ENCODE results near the gene UNK. TPM values are rescaled to one million over a fixed set of nuclear protein-coding genes. Genes with fewer than 3 reads are reported as not detected.

The UNK gene
- total and polyA plus RNA-seq, 4 donors = 15.5 to 72.4 (median 25.7) TPM

DNA sequence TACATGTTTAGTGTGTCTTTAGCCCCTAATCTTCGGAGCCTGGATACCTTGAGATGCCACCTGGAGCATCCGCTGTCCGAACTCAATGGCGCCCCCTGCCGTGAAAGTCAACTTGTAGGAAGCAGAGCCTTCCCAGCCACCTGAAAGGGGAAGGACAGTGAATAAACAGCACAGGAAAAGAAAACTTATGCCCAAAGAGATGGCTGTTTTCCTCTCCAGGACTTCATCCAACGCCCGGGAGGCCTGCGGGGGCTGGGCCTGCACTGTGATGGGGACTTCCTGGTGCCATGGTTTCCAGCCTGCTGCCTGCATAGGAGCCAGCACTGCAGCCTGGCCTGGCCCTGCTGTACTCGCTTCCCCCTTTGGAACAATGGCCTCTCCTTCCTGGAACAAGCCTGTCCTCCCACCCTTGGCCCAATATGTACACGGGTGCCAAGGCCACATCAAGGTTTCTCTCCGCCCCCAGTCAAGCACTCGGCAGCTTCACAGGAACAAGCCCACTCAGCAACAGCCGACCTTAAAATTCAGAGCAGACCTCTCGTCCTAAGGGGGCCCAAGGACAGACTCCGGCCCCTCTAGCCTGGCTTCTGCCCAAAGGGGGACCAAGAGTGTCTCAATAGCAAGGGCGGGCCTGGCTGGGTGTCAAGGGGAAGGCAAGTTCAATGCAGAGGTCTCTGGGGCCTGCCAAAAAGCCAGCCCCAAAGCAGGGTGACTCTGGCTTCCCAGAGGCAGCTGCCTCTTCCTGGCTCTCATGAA is 64.1 kb downstream of the UNK start:
- H3K9me3 ChIP-seq (ENCODE audit: control insufficient read depth in 4 of 4, insufficient read depth in 3 of 4, low read length in 3 of 4) = no peaks in the 10 kb centered on the region
- H3K36me3 ChIP-seq (ENCODE audit: control insufficient read depth in 4 of 4, insufficient read depth in 4 of 4, low read length in 4 of 4) = peaks cover 0 to 52% (median 30%) of the 10 kb centered on the region in 4 donors
- no peaks in the 10 kb centered on the region for H3K27me3 ChIP-seq (ENCODE audit: control insufficient read depth in 3 of 3, insufficient read depth in 3 of 3, low read length in 2 of 3)
- no peak overlapping the region for H3K4me3 ChIP-seq
- no peak for ATAC-seq (ENCODE audit: insufficient read depth, low FRiP score)
- H3K27ac ChIP-seq (ENCODE audit: low read depth in 1 of 2, low read length in 1 of 2) = peak overlapping the region; percentile 69 to 75
- WGBS, 2 donors = 37 to 49% methylated on average over 16 of the region's 16 CpGs
- DNase-seq = peak; percentile 58 to 74 (median 66)
- peak; percentile 49 for TF ChIP-seq CTCF (IDR thresholded peaks at IDR 0.05; ENCODE audit: control extremely low read depth, extremely low read depth)
- peaks cover 0 to 48% (median 40%) of the 10 kb centered on the region in 5 donors for H3K4me1 ChIP-seq (ENCODE audit: control insufficient read depth in 5 of 5, insufficient read depth in 5 of 5, low read length in 5 of 5)
- H3K9ac ChIP-seq (ENCODE audit: insufficient read depth in 1 of 2, low read length in 2 of 2) = peak overlapping the region in 1 of 2 donors; percentile 65

- no peaks in the 10 kb centered on the region for H3K27me3 ChIP-seq (ENCODE audit: control insufficient read depth in 3 of 3, insufficient read depth in 3 of 3, low read length in 2 of 3)
- TF ChIP-seq CTCF (IDR thresholded peaks at IDR 0.05; ENCODE audit: control extremely low read depth, extremely low read depth) = no peak
- ATAC-seq (ENCODE audit: insufficient read depth, low FRiP score) (no peak), DNase-seq (peak in 1 of 3 donors; percentile 44)
- 80 to 89% methylated on average over 11 of the region's 11 CpGs for WGBS, 2 donors
- peaks cover 0 to 46% (median 42%) of the 10 kb centered on the region in 5 donors for H3K4me1 ChIP-seq (ENCODE audit: control insufficient read depth in 5 of 5, insufficient read depth in 5 of 5, low read length in 5 of 5)
- H3K9ac ChIP-seq (ENCODE audit: insufficient read depth in 1 of 2, low read length in 2 of 2) = no peak overlapping the region
- no peak overlapping the region for H3K4me3 ChIP-seq
- no peaks in the 10 kb centered on the region for H3K9me3 ChIP-seq (ENCODE audit: control insufficient read depth in 4 of 4, insufficient read depth in 3 of 4, low read length in 3 of 4)
- peak overlapping the region; percentile 69 to 75 for H3K27ac ChIP-seq (ENCODE audit: low read depth in 1 of 2, low read length in 1 of 2)
- H3K36me3 ChIP-seq (ENCODE audit: control insufficient read depth in 4 of 4, insufficient read depth in 4 of 4, low read length in 4 of 4) = peaks cover 0 to 52% (median 30%) of the 10 kb centered on the region in 4 donors
Observed at GRCh38 chr17:75849279-75849646, 64.7 kb downstream of the UNK start.

DNA sequence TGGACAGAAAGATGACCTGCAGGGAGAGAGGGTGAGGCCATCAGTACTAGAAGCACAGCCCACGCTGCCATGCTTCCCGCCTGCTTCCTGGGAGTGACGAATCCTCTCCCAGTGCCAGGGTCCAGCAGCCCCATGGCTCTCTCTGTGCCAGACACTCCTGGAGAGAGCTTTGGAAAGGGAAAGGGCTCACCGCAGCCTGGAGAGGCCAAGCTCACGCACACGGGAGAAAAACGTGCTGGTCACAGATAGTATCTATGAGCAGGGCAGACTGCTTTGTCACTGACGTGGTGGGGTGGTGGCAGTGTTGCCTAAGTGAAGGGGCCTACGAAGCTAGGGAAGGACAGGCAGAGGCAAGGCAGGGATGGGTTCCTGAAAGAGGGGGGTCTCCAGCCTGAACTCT is 65.1 kb downstream of the UNK start:
- DNase-seq = no peak

More for the DNA sequence above, 65.1 kb downstream of the UNK start:
- peaks cover 0 to 47% (median 41%) of the 10 kb centered on the region in 5 donors for H3K4me1 ChIP-seq (ENCODE audit: control insufficient read depth in 5 of 5, insufficient read depth in 5 of 5, low read length in 5 of 5)
- no peak for TF ChIP-seq CTCF (IDR thresholded peaks at IDR 0.05; ENCODE audit: control extremely low read depth, extremely low read depth)
- peaks cover 0 to 52% (median 30%) of the 10 kb centered on the region in 4 donors for H3K36me3 ChIP-seq (ENCODE audit: control insufficient read depth in 4 of 4, insufficient read depth in 4 of 4, low read length in 4 of 4)
- H3K9me3 ChIP-seq (ENCODE audit: control insufficient read depth in 4 of 4, insufficient read depth in 3 of 4, low read length in 3 of 4) = no peaks in the 10 kb centered on the region
- no peak overlapping the region for H3K4me3 ChIP-seq
- no peak for ATAC-seq (ENCODE audit: insufficient read depth, low FRiP score)
- H3K9ac ChIP-seq (ENCODE audit: insufficient read depth in 1 of 2, low read length in 2 of 2) = no peak overlapping the region
- H3K27me3 ChIP-seq (ENCODE audit: control insufficient read depth in 3 of 3, insufficient read depth in 3 of 3, low read length in 2 of 3) = no peaks in the 10 kb centered on the region
- peak overlapping the region; percentile 45 to 75 for H3K27ac ChIP-seq (ENCODE audit: low read depth in 1 of 2, low read length in 1 of 2)
- WGBS, 2 donors = 76 to 77% methylated on average over 9 of the region's 9 CpGs
